OCI-LY3 (cell line): Measurements from ENCODE around the gene ARHGAP40.

Experiments used
- CTCF ChIP-seq: fragments of 200-600, 300-600 bp; sonication (generic); IDR thresholded peaks from 2 replicates; pipeline ENCODE4 v1.5.1; 2014; ENCODE audit warnings: antibody characterized with exemption, low read length, low read depth
- EZH2phosphoT487 ChIP-seq: fragments of 200-600 bp; shearing (Covaris generic); IDR thresholded peaks from 2 replicates; pipeline ENCODE4 v1.6.1; 2018; ENCODE audit warnings: antibody characterized with exemption, mixed run types, low read depth

GRCh38 chr20:38645980-38646858 is 44.6 kb downstream of the ARHGAP40 start:
- peak; percentile 99 for TF ChIP-seq CTCF
- TF ChIP-seq EZH2phosphoT487 = no peak
